Keratinocyte (primary cell): ENCODE measurements around the gene DGKE. TPM values are rescaled to one million over a fixed set of nuclear protein-coding genes. Genes with fewer than 3 reads are reported as not detected.

Source experiments
- DNase-seq: peaks from one replicate; pipeline ENCODE4 v3.0.0-alpha.2; 2011; ENCODE audit warnings: low read depth, missing footprints, low spot score
- FAIRE-seq: peaks from 2 replicates; lab custom pipeline; 2011; peaks lifted over from hg19 to GRCh38; lab: Jason Lieb, UNC
- H2AFZ ChIP-seq: 2 replicates; pipeline ENCODE4 v1.6.0; 2012; ENCODE audit warnings: low read length, control low read depth, inconsistent platforms; ENCODE audit not compliant: control insufficient read depth
- H3K27ac ChIP-seq: 2 replicates; pipeline ENCODE4 v1.5.1; 2011; ENCODE audit warnings: low read length; ENCODE audit not compliant: control insufficient read depth, insufficient read depth
- H3K27me3 ChIP-seq: 3 replicates; pipeline ENCODE4 v1.6.0; 2011; ENCODE audit warnings: low read length; ENCODE audit not compliant: control insufficient read depth, insufficient read depth; ENCODE audit errors: extremely low read depth
- H3K36me3 ChIP-seq, 2 experiments: 2 replicates in 1 of 2; 3 replicates in 1 of 2; pipeline ENCODE4 v1.5.1; 2011; ENCODE audit warnings: low read length in 2 of 2, mild to moderate bottlenecking in 1 of 2; ENCODE audit not compliant: control insufficient read depth in 2 of 2, insufficient read depth in 2 of 2; ENCODE audit errors: extremely low read depth in 1 of 2
- H3K4me1 ChIP-seq: 3 replicates; pipeline ENCODE4 v1.5.1; 2011; ENCODE audit warnings: low read length; ENCODE audit not compliant: control insufficient read depth, insufficient read depth; ENCODE audit errors: extremely low read depth
- H3K4me2 ChIP-seq: 3 replicates; pipeline ENCODE4 v1.6.0; 2011; ENCODE audit warnings: low read depth, low read length; ENCODE audit not compliant: control insufficient read depth, insufficient read depth; ENCODE audit errors: extremely low read depth
- H3K4me3 ChIP-seq, 3 experiments: fragments of 200-600 bp in 1 of 3; sonication (generic) in 1 of 3; 2 replicates in 2 of 3; 3 replicates in 1 of 3; pipeline ENCODE4 v1.5.1; 2011 to 2016; ENCODE audit warnings: low read length in 3 of 3, mild to moderate bottlenecking in 3 of 3, control low read depth in 2 of 3, inconsistent platforms in 1 of 3, low read depth in 1 of 3, mixed read lengths in 1 of 3, mixed run types in 1 of 3, moderate library complexity in 1 of 3; ENCODE audit not compliant: control insufficient read depth in 2 of 3, insufficient read depth in 2 of 3; ENCODE audit errors: extremely low read depth in 1 of 3
- H3K79me2 ChIP-seq: 2 replicates; pipeline ENCODE4 v1.6.0; 2012; ENCODE audit warnings: low read length; ENCODE audit not compliant: control insufficient read depth, insufficient read depth
- H3K9ac ChIP-seq: 3 replicates; pipeline ENCODE4 v1.6.0; 2011; ENCODE audit warnings: low read length; ENCODE audit not compliant: control insufficient read depth, insufficient read depth; ENCODE audit errors: extremely low read depth
- H3K9me1 ChIP-seq: 3 replicates; pipeline ENCODE4 v1.6.0; 2011; ENCODE audit warnings: low read length; ENCODE audit not compliant: control insufficient read depth, insufficient read depth; ENCODE audit errors: extremely low read depth
- H3K9me3 ChIP-seq: 2 replicates; pipeline ENCODE4 v1.5.1; 2012; ENCODE audit warnings: low read depth, low read length; ENCODE audit not compliant: control insufficient read depth
- H4K20me1 ChIP-seq: 3 replicates; pipeline ENCODE4 v1.6.0; 2011; ENCODE audit warnings: low read length; ENCODE audit not compliant: control insufficient read depth, insufficient read depth; ENCODE audit errors: extremely low read depth
- EZH2 ChIP-seq: IDR thresholded peaks from one replicate; pipeline ENCODE4 v1.6.1; 2012; ENCODE audit warnings: inconsistent platforms, mild to moderate bottlenecking, low read length, moderate library complexity
- dilution Hi-C: fragments of 300-500 bp; cut with MboI; formaldehyde crosslinking; loops from one replicate; pipeline ENCODE4 v1.7.0; 2020; ENCODE audit warnings: low sequenced_read_pairs; ENCODE audit not compliant: extremely low pct_ligation_motif_present
- polyA plus RNA-seq, 5 experiments: library from polyadenylated mRNA; depleted of rRNA in 3 of 5; stranded (reverse) in 3 of 5; stranded (forward) in 1 of 5; unstranded in 1 of 5; fragments of >200 nt; gene quantifications; 1 replicate in 1 of 5; 2 replicates in 3 of 5; 3 replicates in 1 of 5; pipeline versions ENCODE4 v1.2.1 to v1.2.3, GENCODE V29; 2011 to 2012; ENCODE audit warnings: missing spikeins in 2 of 5, low read depth in 1 of 5, low replicate concordance in 1 of 5
- TF ChIP-seq, protein P1 (sequence below), 3 experiments: IDR thresholded peaks in 1 of 3; conservative IDR thresholded peaks in 1 of 3; optimal IDR thresholded peaks in 1 of 3; 2 replicates in 2 of 3; 3 replicates in 1 of 3; pipeline versions ENCODE3 to v1.5.1; 2011; ENCODE audit warnings: low read length in 3 of 3, mild to moderate bottlenecking in 3 of 3, moderate library complexity in 2 of 3, control low read depth in 1 of 3, inconsistent platforms in 1 of 3; ENCODE audit not compliant: insufficient read depth in 2 of 3; ENCODE audit errors: extremely low read depth in 1 of 3

DGKE gene
- polyA plus RNA-seq, 1 donor (not counting 4 experiments of a cell fraction or from before 2014, with no cell fraction given): 4.7 TPM

DNA sequence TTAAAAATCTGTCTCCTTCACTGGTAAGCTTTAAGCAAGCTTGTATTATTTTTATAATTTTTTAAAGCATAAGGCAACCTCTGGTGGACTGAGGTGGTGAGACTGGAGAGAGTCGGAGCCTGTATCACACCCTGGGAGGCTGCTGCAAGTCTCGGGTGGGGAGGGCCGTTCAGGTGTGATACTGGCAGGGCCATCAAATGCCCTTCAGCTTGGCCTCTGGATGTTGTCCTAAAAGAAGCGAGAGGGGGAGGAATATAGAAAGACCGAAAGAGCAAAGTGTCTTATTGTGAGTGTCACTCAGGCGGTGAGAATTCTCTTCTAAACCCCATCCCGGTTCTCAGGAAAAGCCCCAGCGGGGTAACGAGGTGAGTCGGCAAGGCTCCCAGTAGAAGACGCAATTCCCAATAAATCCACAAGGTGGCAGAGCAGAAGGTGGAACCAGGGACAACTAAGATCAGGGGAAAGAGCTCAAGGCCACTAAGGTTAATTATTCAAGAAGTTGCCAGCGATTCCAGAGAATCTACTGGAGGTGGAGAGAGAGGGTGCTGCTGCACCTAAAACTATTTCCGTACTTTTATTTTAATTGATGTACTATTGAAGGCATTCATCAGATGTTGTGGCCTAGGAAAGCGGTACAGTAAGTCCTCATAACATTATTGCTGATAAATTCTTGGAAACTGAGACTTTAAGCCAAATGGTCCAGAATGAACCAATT lies 14.4 kb upstream of the DGKE start:
- Histone ChIP-seq H3K4me2 (peak overlapping the region; percentile 61), H3K79me2 (no peaks in the 10 kb centered on the region), H3K4me1 (peaks cover 3% of the 10 kb centered on the region), H2AFZ (peak overlapping the region; percentile 89), H4K20me1 (no peaks in the 10 kb centered on the region), H3K36me3 (no peaks in the 10 kb centered on the region), H3K9me1 (no peaks in the 10 kb centered on the region), H3K27me3 (no peaks in the 10 kb centered on the region), H3K27ac (no peak overlapping the region), H3K9ac (peak overlapping the region; percentile 16), H3K9me3 (no peaks in the 10 kb centered on the region), H3K4me3 (no peak overlapping the region)
- DNase-seq (no peak), FAIRE-seq (peak; percentile 81)
- dilution Hi-C loops: no loop called here
- TF ChIP-seq, protein P1, sequence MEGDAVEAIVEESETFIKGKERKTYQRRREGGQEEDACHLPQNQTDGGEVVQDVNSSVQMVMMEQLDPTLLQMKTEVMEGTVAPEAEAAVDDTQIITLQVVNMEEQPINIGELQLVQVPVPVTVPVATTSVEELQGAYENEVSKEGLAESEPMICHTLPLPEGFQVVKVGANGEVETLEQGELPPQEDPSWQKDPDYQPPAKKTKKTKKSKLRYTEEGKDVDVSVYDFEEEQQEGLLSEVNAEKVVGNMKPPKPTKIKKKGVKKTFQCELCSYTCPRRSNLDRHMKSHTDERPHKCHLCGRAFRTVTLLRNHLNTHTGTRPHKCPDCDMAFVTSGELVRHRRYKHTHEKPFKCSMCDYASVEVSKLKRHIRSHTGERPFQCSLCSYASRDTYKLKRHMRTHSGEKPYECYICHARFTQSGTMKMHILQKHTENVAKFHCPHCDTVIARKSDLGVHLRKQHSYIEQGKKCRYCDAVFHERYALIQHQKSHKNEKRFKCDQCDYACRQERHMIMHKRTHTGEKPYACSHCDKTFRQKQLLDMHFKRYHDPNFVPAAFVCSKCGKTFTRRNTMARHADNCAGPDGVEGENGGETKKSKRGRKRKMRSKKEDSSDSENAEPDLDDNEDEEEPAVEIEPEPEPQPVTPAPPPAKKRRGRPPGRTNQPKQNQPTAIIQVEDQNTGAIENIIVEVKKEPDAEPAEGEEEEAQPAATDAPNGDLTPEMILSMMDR (optimal IDR thresholded peaks at IDR 0.05 in 1 of 3, IDR thresholded peaks at IDR 0.05 in 1 of 3, conservative IDR thresholded peaks at IDR 0.05 in 1 of 3; ENCODE audit: extremely low read depth in 1 of 3, insufficient read depth in 2 of 3, low read length in 3 of 3): peak; percentile 76 to 79 (median 79)
- TF ChIP-seq EZH2: no peak

DNA sequence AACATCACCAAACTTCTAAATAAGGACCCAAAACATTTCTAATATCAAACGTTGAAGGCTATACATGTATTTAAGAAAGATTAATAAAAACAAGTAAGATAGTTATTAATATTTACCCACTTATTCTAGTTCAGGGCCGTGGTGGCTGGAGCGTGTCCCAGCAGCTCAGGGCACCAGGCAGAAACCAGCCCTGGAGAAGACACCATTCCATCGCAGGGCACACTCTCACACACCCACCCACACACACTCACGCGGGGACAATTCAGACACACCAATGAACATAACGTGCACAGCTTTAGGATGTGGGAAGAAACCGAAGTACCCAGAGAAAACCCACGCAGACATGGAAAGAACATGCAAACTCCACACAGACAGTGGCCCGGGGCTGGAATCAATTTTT lies 13.7 kb upstream of the DGKE start:
- no peaks in the 10 kb centered on the region for H3K9me3 ChIP-seq
- no peaks in the 10 kb centered on the region for H3K27me3 ChIP-seq
- DNase-seq (no peak), FAIRE-seq (no peak)
- no peaks in the 10 kb centered on the region for H4K20me1 ChIP-seq
- peaks cover 3% of the 10 kb centered on the region for H3K4me1 ChIP-seq
- dilution Hi-C loops: no loop called here
- no peak overlapping the region for H3K4me3 ChIP-seq
- no peak overlapping the region for H3K9ac ChIP-seq
- H3K79me2 ChIP-seq: no peaks in the 10 kb centered on the region
- no peaks in the 10 kb centered on the region for H3K36me3 ChIP-seq
- H2AFZ ChIP-seq: no peak overlapping the region
- no peak for TF ChIP-seq EZH2
- TF ChIP-seq, protein P1 (optimal IDR thresholded peaks at IDR 0.05 in 1 of 3, IDR thresholded peaks at IDR 0.05 in 1 of 3, conservative IDR thresholded peaks at IDR 0.05 in 1 of 3; ENCODE audit: extremely low read depth in 1 of 3, insufficient read depth in 2 of 3, low read length in 3 of 3): no peak
- H3K4me2 ChIP-seq: no peak overlapping the region
- H3K27ac ChIP-seq: no peak overlapping the region
- no peaks in the 10 kb centered on the region for H3K9me1 ChIP-seq
